Osteocyte (in vitro differentiated cells): ENCODE results near the gene LMCD1. TPM values are rescaled to one million over a fixed set of nuclear protein-coding genes. Genes with fewer than 3 reads are reported as not detected.
A peak's percentile ranks its signal among the peaks of the same experiment; 100 is the strongest.

Experiments used
- DNase-seq: peaks from one replicate; pipeline ENCODE4 v3.0.0; 2021; ENCODE audit warnings: mixed read lengths; ENCODE audit not compliant: unreplicated experiment; ENCODE audit errors: extremely low spot score
- H3K27ac Mint-ChIP-seq: one replicate; pipeline ENCODE4 v1.8.0; 2021; ENCODE audit warnings: mild to moderate bottlenecking, mixed read lengths; ENCODE audit not compliant: unreplicated experiment
- H3K27me3 Mint-ChIP-seq: one replicate; pipeline ENCODE4 v1.8.0; 2021; ENCODE audit warnings: mixed read lengths; ENCODE audit not compliant: unreplicated experiment
- H3K36me3 Mint-ChIP-seq: one replicate; pipeline ENCODE4 v1.8.0; 2021; ENCODE audit warnings: mixed read lengths; ENCODE audit not compliant: unreplicated experiment
- H3K4me1 Mint-ChIP-seq: one replicate; pipeline ENCODE4 v1.8.0; 2021; ENCODE audit warnings: mixed read lengths; ENCODE audit not compliant: unreplicated experiment
- H3K4me3 Mint-ChIP-seq: one replicate; pipeline ENCODE4 v1.8.0; 2021; ENCODE audit warnings: mild to moderate bottlenecking, moderate library complexity, mixed read lengths; ENCODE audit not compliant: unreplicated experiment
- H3K9me3 Mint-ChIP-seq: one replicate; pipeline ENCODE4 v1.8.0; 2021; ENCODE audit warnings: mixed read lengths; ENCODE audit not compliant: unreplicated experiment
- total RNA-seq: library from RNA; stranded (reverse); gene quantifications from 2 replicates; pipeline ENCODE4 v1.2.1, GENCODE V29; 2021
- TF ChIP-seq, protein P1 (sequence below): fragments of 200-600 bp; sonication (generic); IDR thresholded peaks from 2 replicates; pipeline ENCODE4 v1.5.0; 2021; ENCODE audit warnings: antibody characterized with exemption, mild to moderate bottlenecking, moderate library complexity

The LMCD1 gene
- total RNA-seq, 1 donor from 2014 or later: 136 TPM

DNA sequence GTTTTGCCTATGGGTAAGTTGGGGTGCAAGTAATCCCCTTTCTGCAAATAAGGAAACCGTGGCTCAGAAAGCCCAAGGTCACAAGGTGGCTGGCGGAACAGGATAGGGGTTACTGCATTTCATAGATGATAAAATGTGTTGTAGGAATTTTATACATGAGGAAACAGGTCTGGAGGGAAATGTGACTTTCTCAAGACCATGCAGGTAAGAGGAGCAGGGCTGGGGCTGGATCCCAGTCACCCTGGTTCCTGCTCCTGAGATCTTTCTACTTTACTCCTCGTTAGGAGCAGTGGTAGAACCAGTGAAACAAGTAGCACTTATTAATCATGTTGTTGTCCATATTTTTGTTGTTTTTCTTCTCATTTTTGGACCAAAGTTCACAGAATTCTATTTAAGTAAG lies 79.8 kb downstream of the LMCD1 start:
- Mint-ChIP-seq H3K27me3 (no peaks in the 10 kb centered on the region), H3K36me3 (peaks cover 2% of the 10 kb centered on the region), H3K4me1 (peaks cover 47% of the 10 kb centered on the region), H3K9me3 (peaks cover 7% of the 10 kb centered on the region), H3K4me3 (no peak overlapping the region), H3K27ac (peak overlapping the region; percentile 10)
- TF ChIP-seq, protein P1, sequence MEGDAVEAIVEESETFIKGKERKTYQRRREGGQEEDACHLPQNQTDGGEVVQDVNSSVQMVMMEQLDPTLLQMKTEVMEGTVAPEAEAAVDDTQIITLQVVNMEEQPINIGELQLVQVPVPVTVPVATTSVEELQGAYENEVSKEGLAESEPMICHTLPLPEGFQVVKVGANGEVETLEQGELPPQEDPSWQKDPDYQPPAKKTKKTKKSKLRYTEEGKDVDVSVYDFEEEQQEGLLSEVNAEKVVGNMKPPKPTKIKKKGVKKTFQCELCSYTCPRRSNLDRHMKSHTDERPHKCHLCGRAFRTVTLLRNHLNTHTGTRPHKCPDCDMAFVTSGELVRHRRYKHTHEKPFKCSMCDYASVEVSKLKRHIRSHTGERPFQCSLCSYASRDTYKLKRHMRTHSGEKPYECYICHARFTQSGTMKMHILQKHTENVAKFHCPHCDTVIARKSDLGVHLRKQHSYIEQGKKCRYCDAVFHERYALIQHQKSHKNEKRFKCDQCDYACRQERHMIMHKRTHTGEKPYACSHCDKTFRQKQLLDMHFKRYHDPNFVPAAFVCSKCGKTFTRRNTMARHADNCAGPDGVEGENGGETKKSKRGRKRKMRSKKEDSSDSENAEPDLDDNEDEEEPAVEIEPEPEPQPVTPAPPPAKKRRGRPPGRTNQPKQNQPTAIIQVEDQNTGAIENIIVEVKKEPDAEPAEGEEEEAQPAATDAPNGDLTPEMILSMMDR: no peak
- no peak for DNase-seq

DNA sequence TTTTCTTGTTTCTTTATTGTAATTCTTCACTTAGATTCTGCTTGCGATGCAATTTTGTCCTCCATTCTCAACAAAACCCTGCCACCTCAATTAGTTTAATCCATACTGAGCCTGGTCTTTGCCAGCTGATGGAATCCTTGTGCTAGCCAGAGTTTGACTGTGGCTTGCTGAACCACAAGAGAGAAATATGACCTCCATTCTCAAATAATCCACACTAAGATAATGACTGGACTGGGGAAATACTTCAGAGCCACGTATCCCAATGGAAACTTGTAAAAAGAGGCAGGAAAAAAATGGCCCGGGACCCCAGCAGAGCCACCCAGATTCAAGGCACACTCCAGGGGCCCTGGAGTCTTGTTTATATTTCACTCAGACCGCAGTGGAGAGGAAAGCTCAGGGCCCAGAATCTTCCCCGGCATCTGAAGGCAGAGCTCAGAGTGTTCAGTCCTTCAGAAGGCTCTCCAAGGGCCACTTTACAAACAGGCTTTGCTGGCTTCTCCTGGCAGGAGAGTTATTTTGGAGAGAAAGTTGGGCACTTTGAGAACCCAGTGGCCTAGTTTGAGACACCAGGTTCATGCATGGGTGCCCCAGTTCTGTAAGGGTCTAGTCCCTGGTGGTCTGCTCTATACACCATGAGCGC lies 80.3 kb downstream of the LMCD1 start:
- no peak overlapping the region for H3K4me3 Mint-ChIP-seq
- peak overlapping the region; percentile 10 for H3K27ac Mint-ChIP-seq
- TF ChIP-seq, protein P1: no peak
- no peaks in the 10 kb centered on the region for H3K27me3 Mint-ChIP-seq
- H3K4me1 Mint-ChIP-seq: peaks cover 42% of the 10 kb centered on the region
- peaks cover 4% of the 10 kb centered on the region for H3K36me3 Mint-ChIP-seq
- no peak for DNase-seq
- peaks cover 9% of the 10 kb centered on the region for H3K9me3 Mint-ChIP-seq

DNA sequence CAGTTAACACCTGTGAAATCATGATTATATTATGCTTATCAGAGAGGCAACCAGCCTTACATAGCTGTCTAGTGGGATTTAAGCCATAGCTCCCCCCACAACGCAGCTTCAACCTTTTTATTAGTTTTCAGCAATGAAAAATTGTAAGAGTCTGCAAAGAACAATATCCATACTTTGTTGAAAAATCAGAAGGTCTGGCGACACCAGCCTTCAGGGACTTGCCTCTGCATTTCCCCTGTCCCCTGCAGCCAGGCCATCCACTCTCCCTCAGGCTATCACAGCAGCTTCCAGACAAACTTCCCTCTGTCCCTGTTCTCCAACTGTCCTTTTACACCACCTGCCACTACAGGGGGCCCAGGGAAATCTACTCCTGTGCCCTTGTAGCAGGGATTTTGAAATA lies 83.0 kb downstream of the LMCD1 start:
- Mint-ChIP-seq H3K9me3 (peaks cover 9% of the 10 kb centered on the region), H3K27ac (no peak overlapping the region), H3K27me3 (no peaks in the 10 kb centered on the region), H3K4me1 (peaks cover 23% of the 10 kb centered on the region), H3K4me3 (no peak overlapping the region), H3K36me3 (peaks cover 4% of the 10 kb centered on the region)
- TF ChIP-seq, protein P1: no peak
- DNase-seq: no peak

DNA sequence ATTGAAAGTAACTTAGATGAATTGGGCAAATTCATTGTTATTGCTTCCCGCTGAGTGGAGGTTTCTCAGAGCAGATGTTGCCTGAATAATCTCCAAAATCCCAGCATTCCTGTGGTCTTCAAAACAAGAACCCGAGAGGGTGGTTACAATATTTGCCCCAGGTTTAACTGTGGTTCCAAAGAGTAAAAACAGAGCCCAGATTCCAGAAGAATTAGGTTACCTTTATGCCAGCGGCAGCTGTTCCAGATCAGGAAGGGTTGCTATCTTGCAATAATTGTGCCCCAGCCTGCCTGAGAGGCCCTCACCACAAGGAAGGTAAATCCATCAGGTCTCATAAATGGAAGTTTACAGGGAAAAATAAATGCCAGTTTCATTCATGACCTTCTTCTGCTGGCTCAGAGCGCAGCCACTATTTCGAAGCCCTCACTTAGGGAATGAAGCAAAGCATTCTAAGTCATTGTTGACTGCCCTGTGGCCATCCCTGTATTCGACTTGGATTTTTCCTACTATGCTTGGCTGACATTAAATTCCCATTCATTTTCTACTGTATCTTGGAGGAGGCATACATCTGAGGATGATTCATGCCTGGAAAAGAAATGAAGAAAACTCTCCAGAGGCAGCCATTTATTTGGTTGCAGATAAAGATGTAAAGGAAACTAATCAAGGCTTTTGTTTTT lies 88.4 kb downstream of the LMCD1 start:
- Mint-ChIP-seq H3K36me3 (peaks cover 4% of the 10 kb centered on the region), H3K4me1 (peaks cover 34% of the 10 kb centered on the region), H3K27me3 (no peaks in the 10 kb centered on the region), H3K9me3 (peaks cover 9% of the 10 kb centered on the region), H3K4me3 (no peak overlapping the region), H3K27ac (peak overlapping the region; percentile 79)
- TF ChIP-seq, protein P1: no peak
- no peak for DNase-seq

DNA sequence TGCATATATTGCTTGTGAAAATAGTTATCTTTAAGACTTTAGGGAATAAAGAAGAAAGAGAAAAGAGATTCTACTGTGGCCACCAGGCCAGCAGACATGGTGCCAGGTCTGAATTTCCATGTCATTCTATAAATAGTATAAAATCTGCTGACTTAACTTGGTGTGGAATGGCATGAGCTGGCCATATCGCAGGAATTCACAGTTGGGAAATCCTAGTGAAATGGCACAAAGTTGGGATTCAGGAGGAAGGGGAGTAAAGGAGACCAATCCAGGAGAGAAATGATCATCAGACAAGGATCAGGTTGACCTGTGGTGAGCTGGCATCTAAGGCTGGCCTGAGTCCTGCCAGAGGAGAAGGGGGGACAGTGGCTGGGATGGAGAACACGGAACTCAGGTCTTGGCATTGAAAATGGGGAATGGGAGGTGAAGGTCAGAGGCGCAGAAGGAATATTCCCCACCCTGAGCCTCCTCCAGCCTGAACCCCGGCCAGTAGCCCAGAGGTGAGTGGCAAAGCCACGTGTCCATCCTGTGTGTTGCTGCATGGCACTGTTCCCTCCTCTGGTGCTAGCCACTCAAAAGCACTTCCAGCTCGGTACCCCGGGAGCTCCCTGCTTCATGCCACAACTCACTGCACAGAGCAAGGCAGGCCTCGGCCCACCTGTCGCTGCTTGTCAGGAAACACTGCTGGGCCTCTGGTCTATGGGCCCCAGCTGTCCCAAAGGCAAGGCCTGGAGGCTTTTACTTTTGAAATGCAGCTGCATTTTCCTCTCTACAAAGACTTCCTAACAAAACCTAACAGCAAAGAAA lies 91.6 kb downstream of the LMCD1 start:
- Mint-ChIP-seq H3K9me3 (no peaks in the 10 kb centered on the region), H3K27me3 (no peaks in the 10 kb centered on the region), H3K4me1 (peaks cover 41% of the 10 kb centered on the region), H3K27ac (peak overlapping the region; percentile 42), H3K36me3 (no peaks in the 10 kb centered on the region), H3K4me3 (no peak overlapping the region)
- DNase-seq: no peak
- TF ChIP-seq, protein P1: no peak
